ENCODE data around the gene PTPRA. TPM values are rescaled to one million over a fixed set of nuclear protein-coding genes. Genes with fewer than 3 reads are reported as not detected.

PTPRA gene
- total and polyA plus RNA-seq, 2 of the 8 experiments (the other 6 are each of a cell fraction or from before 2014, with no cell fraction given): 47.7 to 51.3 TPM

DNA sequence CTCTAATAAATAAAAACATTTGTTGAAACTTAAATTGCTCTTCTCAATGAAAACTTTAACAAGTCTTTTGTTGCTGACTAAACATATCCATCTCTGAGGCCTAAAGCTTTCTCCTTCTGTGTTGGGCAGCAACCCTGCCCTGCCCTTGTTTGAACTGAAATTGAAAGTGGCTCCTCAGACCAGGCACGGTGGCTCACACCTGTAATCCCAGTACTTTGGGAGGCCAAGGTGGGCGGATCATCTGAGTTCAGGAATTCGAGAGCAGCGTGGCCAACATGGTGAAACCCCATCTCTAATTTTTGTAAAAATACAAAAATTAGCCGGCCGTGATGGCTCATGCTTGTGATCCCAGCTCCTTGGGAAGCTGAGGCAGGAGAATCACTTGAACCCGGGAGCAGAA, 140.9 kb downstream of the PTPRA start:
- FAIRE-seq: no peak
- Histone ChIP-seq H3K4me2 (ENCODE audit: insufficient read depth in 1 of 2, low read depth in 2 of 2, low read length in 2 of 2) (no peak overlapping the region), H3K79me2 (ENCODE audit: control insufficient read depth in 1 of 2, insufficient read depth in 2 of 2, low read length in 2 of 2) (no peaks in the 10 kb centered on the region), H3K18ac (ENCODE audit: extremely low read depth, low read length) (no peak overlapping the region), H3K23ac (ENCODE audit: insufficient read length) (no peak overlapping the region), H4K91ac (replicated peaks; ENCODE audit: insufficient read length, low read length) (no peak overlapping the region), H3K14ac (ENCODE audit: insufficient read length) (no peak overlapping the region), H4K8ac (ENCODE audit: extremely low read depth, insufficient read depth, low read length) (no peak overlapping the region), H4K5ac (ENCODE audit: insufficient read length, low read depth, low read length) (no peak overlapping the region), H4K20me1 (replicated peaks in 1 of 2; ENCODE audit: control insufficient read depth in 1 of 2, insufficient read depth in 2 of 2, low read length in 2 of 2) (no peaks in the 10 kb centered on the region), H3K36me3 (ENCODE audit: control insufficient read depth in 2 of 4, insufficient read depth in 4 of 4, low read length in 3 of 4) (peaks cover 6 to 27% (median 10%) of the 10 kb centered on the region in 4 experiments), H3K4me1 (replicated peaks in 1 of 4; ENCODE audit: control insufficient read depth in 3 of 4, insufficient read depth in 4 of 4, low read length in 3 of 4) (no peaks in the 10 kb centered on the region), H3K23me2 (ENCODE audit: low read depth, low read length) (no peaks in the 10 kb centered on the region), H2BK120ac (replicated peaks; ENCODE audit: low read depth, low read length) (no peak overlapping the region), H3K56ac (replicated peaks; ENCODE audit: insufficient read length, low read depth, low read length) (no peak overlapping the region), H3K79me1 (ENCODE audit: low read depth, low read length) (no peaks in the 10 kb centered on the region), H2BK20ac (ENCODE audit: low read length) (no peak overlapping the region), H2BK5ac (ENCODE audit: low read depth, low read length) (no peak overlapping the region), H3K27ac (ENCODE audit: low read depth, low read length) (no peak overlapping the region), H2AK5ac (ENCODE audit: low read depth, low read length) (no peak overlapping the region), H3K9me3 (ENCODE audit: insufficient read depth in 2 of 2, low read depth in 1 of 2, low read length in 1 of 2) (peaks cover 3 to 7% of the 10 kb centered on the region in 2 experiments; a peak in 1 of 4 replicates), H3K4me3 (ENCODE audit: extremely low read depth in 1 of 4, insufficient read depth in 2 of 4, low read depth in 3 of 4, low read length in 4 of 4) (no peak overlapping the region), H3K9ac (replicated peaks in 1 of 4; ENCODE audit: extremely low read depth in 1 of 4, low read depth in 3 of 4, low read length in 3 of 4) (no peak overlapping the region), H3K4ac (replicated peaks; ENCODE audit: insufficient read length, low read depth, low read length) (no peak overlapping the region), H2AFZ (ENCODE audit: low read length) (no peak overlapping the region), H2BK15ac (ENCODE audit: low read length) (no peak overlapping the region), H2BK12ac (ENCODE audit: low read depth, low read length) (no peak overlapping the region), H3K27me3 (replicated peaks in 1 of 4; ENCODE audit: control insufficient read depth in 3 of 4, extremely low read depth in 1 of 4, insufficient read depth in 3 of 4, low read length in 3 of 4) (no peaks in the 10 kb centered on the region)
- no peak for DNase-seq (ENCODE audit: low read depth in 1 of 2, low spot score in 2 of 2)
- ChIA-PET CTCF (ENCODE audit: partially characterized antibody) (no interaction called here), POLR2A (ENCODE audit: partially characterized antibody) (no interaction called here)
- 94% methylated on average over 7 of the region's 7 CpGs; no CpG with 5 or more reads in 1 of the 2 experiments for WGBS, 2 experiments (ENCODE audit: extremely low coverage in 1 of 2, insufficient coverage in 1 of 2, insufficient read length in 1 of 2, insufficient replicate concordance in 2 of 2, low coverage in 1 of 2, low lambda C conversion rate in 2 of 2, missing lambda C conversion rate in 1 of 2)
- TF ChIP-seq SP1 (IDR thresholded peaks at IDR 0.05; ENCODE audit: low read depth, low read length) (no peak), RFX5 (IDR thresholded peaks at IDR 0.05; ENCODE audit: borderline replicate concordance, low read depth, low read length) (no peak)
